ENCODE results near the gene FOXJ1.

FOXJ1 gene

GRCh38 chr17:76123749-76124581 is 17.1 kb downstream of the FOXJ1 start:
- no peak for DNase-seq (ENCODE audit: low read depth)

- DNase-seq (ENCODE audit: low read depth), result no peak
These were observed 17.9 kb downstream of the FOXJ1 start for GRCh38 chr17:76123191-76123499.

- no peak for DNase-seq (ENCODE audit: low read depth)
These were observed 18.4 kb downstream of the FOXJ1 start for GRCh38 chr17:76122431-76123190.

GRCh38 chr17:76121932-76122430 is 19.1 kb downstream of the FOXJ1 start:
- DNase-seq (ENCODE audit: low read depth), result no peak

GRCh38 chr17:76120658-76121008 is 20.4 kb downstream of the FOXJ1 start:
- no peak for DNase-seq (ENCODE audit: low read depth)

- DNase-seq (ENCODE audit: low read depth), result no peak
These were observed 21.4 kb downstream of the FOXJ1 start for GRCh38 chr17:76119409-76120371.

GRCh38 chr17:76115138-76115754 is 25.8 kb downstream of the FOXJ1 start:
- no peak for DNase-seq (ENCODE audit: low read depth)

- no peak for DNase-seq (ENCODE audit: low read depth)
These were observed 29.1 kb downstream of the FOXJ1 start for GRCh38 chr17:76111956-76112355.

GRCh38 chr17:76107509-76107908 is 33.5 kb downstream of the FOXJ1 start:
- no peak for DNase-seq (ENCODE audit: low read depth)

- DNase-seq (ENCODE audit: low read depth), result no peak
These were observed 34.3 kb downstream of the FOXJ1 start for GRCh38 chr17:76106703-76107102.

- DNase-seq (ENCODE audit: low read depth), result no peak
These were observed 36.2 kb downstream of the FOXJ1 start for GRCh38 chr17:76104896-76105231.

- no peak for DNase-seq (ENCODE audit: low read depth)
These were observed 36.7 kb downstream of the FOXJ1 start for GRCh38 chr17:76104140-76104895.

GRCh38 chr17:76103274-76104139 is 37.5 kb downstream of the FOXJ1 start, which contains the start of gene EXOC7:
Gene EXOC7 (minus strand): TSS chr17:76103787. CDS start chr17:76103692, 95 bp downstream.
- DNase-seq (ENCODE audit: low read depth), result peak; percentile 82

GRCh38 chr17:76102944-76103273 is 38.1 kb downstream of the FOXJ1 start:
- no peak for DNase-seq (ENCODE audit: low read depth)

GRCh38 chr17:76097716-76098295 is 43.2 kb downstream of the FOXJ1 start:
- DNase-seq (ENCODE audit: low read depth), result no peak

GRCh38 chr17:76095943-76096342 is 45.1 kb downstream of the FOXJ1 start:
- DNase-seq (ENCODE audit: low read depth), result no peak

GRCh38 chr17:76094046-76094445 is 47.0 kb downstream of the FOXJ1 start:
- DNase-seq (ENCODE audit: low read depth), result no peak

GRCh38 chr17:76092526-76093413 is 48.3 kb downstream of the FOXJ1 start:
- DNase-seq (ENCODE audit: low read depth), result no peak

Data from fibroblast of the conjunctiva (primary cell).